ENCODE results near the gene TNFRSF18.

TNFRSF18 gene

GRCh38 chr1:1163538-1164070, 42.8 kb downstream of the TNFRSF18 start:
- H3K9ac ChIP-seq (ENCODE audit: low read length), result peak overlapping the region; percentile 95
- H3K9me3 ChIP-seq (ENCODE audit: control insufficient read depth, low read length), result no peaks in the 10 kb centered on the region
- H3K27me3 ChIP-seq (ENCODE audit: control insufficient read depth, insufficient read depth, low read length), result no peaks in the 10 kb centered on the region
- H3K4me3 ChIP-seq (ENCODE audit: low read length), result peak overlapping the region; percentile 57
- H3K36me3 ChIP-seq (ENCODE audit: control insufficient read depth, insufficient read depth, low read length), result peaks cover 10% of the 10 kb centered on the region
- H3K4me1 ChIP-seq (ENCODE audit: control insufficient read depth, insufficient read depth, low read length), result peaks cover 52% of the 10 kb centered on the region

- Histone ChIP-seq H3K9ac (ENCODE audit: low read length) (peak overlapping the region; percentile 95), H3K27me3 (ENCODE audit: control insufficient read depth, insufficient read depth, low read length) (no peaks in the 10 kb centered on the region), H3K36me3 (ENCODE audit: control insufficient read depth, insufficient read depth, low read length) (peaks cover 10% of the 10 kb centered on the region), H3K4me1 (ENCODE audit: control insufficient read depth, insufficient read depth, low read length) (peaks cover 53% of the 10 kb centered on the region), H3K4me3 (ENCODE audit: low read length) (peak overlapping the region; percentile 57), H3K9me3 (ENCODE audit: control insufficient read depth, low read length) (no peaks in the 10 kb centered on the region)
Observed at GRCh38 chr1:1162597-1163537, 43.5 kb downstream of the TNFRSF18 start.

GRCh38 chr1:1161683-1162079, 44.7 kb downstream of the TNFRSF18 start:
- peaks cover 10% of the 10 kb centered on the region for H3K36me3 ChIP-seq (ENCODE audit: control insufficient read depth, insufficient read depth, low read length)
- peak overlapping the region; percentile 95 for H3K9ac ChIP-seq (ENCODE audit: low read length)
- no peaks in the 10 kb centered on the region for H3K9me3 ChIP-seq (ENCODE audit: control insufficient read depth, low read length)
- no peaks in the 10 kb centered on the region for H3K27me3 ChIP-seq (ENCODE audit: control insufficient read depth, insufficient read depth, low read length)
- peak overlapping the region; percentile 51 for H3K4me3 ChIP-seq (ENCODE audit: low read length)
- peaks cover 52% of the 10 kb centered on the region for H3K4me1 ChIP-seq (ENCODE audit: control insufficient read depth, insufficient read depth, low read length)

GRCh38 chr1:1161078-1161682, 45.2 kb downstream of the TNFRSF18 start:
- H3K9me3 ChIP-seq (ENCODE audit: control insufficient read depth, low read length), result no peaks in the 10 kb centered on the region
- no peak overlapping the region for H3K9ac ChIP-seq (ENCODE audit: low read length)
- peaks cover 10% of the 10 kb centered on the region for H3K36me3 ChIP-seq (ENCODE audit: control insufficient read depth, insufficient read depth, low read length)
- H3K4me3 ChIP-seq (ENCODE audit: low read length), result no peak overlapping the region
- peaks cover 54% of the 10 kb centered on the region for H3K4me1 ChIP-seq (ENCODE audit: control insufficient read depth, insufficient read depth, low read length)
- H3K27me3 ChIP-seq (ENCODE audit: control insufficient read depth, insufficient read depth, low read length), result no peaks in the 10 kb centered on the region

GRCh38 chr1:1160281-1160930, 46.0 kb downstream of the TNFRSF18 start:
- H3K27me3 ChIP-seq (ENCODE audit: control insufficient read depth, insufficient read depth, low read length), result no peaks in the 10 kb centered on the region
- peaks cover 6% of the 10 kb centered on the region for H3K36me3 ChIP-seq (ENCODE audit: control insufficient read depth, insufficient read depth, low read length)
- no peak overlapping the region for H3K4me3 ChIP-seq (ENCODE audit: low read length)
- H3K9me3 ChIP-seq (ENCODE audit: control insufficient read depth, low read length), result no peaks in the 10 kb centered on the region
- peaks cover 54% of the 10 kb centered on the region for H3K4me1 ChIP-seq (ENCODE audit: control insufficient read depth, insufficient read depth, low read length)
- H3K9ac ChIP-seq (ENCODE audit: low read length), result no peak overlapping the region

GRCh38 chr1:1157914-1158710, 48.3 kb downstream of the TNFRSF18 start:
- Histone ChIP-seq H3K27me3 (ENCODE audit: control insufficient read depth, insufficient read depth, low read length) (no peaks in the 10 kb centered on the region), H3K36me3 (ENCODE audit: control insufficient read depth, insufficient read depth, low read length) (no peaks in the 10 kb centered on the region), H3K4me1 (ENCODE audit: control insufficient read depth, insufficient read depth, low read length) (peaks cover 54% of the 10 kb centered on the region), H3K9ac (ENCODE audit: low read length) (peak overlapping the region; percentile 98), H3K4me3 (ENCODE audit: low read length) (peak overlapping the region; percentile 46), H3K9me3 (ENCODE audit: control insufficient read depth, low read length) (no peaks in the 10 kb centered on the region)

GRCh38 chr1:1157426-1157913, 48.9 kb downstream of the TNFRSF18 start:
- peaks cover 54% of the 10 kb centered on the region for H3K4me1 ChIP-seq (ENCODE audit: control insufficient read depth, insufficient read depth, low read length)
- no peaks in the 10 kb centered on the region for H3K27me3 ChIP-seq (ENCODE audit: control insufficient read depth, insufficient read depth, low read length)
- H3K9me3 ChIP-seq (ENCODE audit: control insufficient read depth, low read length), result no peaks in the 10 kb centered on the region
- H3K36me3 ChIP-seq (ENCODE audit: control insufficient read depth, insufficient read depth, low read length), result no peaks in the 10 kb centered on the region
- peak overlapping the region; percentile 98 for H3K9ac ChIP-seq (ENCODE audit: low read length)
- H3K4me3 ChIP-seq (ENCODE audit: low read length), result peak overlapping the region; percentile 46

- H3K9ac ChIP-seq (ENCODE audit: low read length), result no peak overlapping the region
- H3K4me1 ChIP-seq (ENCODE audit: control insufficient read depth, insufficient read depth, low read length), result peaks cover 50% of the 10 kb centered on the region
- H3K9me3 ChIP-seq (ENCODE audit: control insufficient read depth, low read length), result no peaks in the 10 kb centered on the region
- H3K36me3 ChIP-seq (ENCODE audit: control insufficient read depth, insufficient read depth, low read length), result no peaks in the 10 kb centered on the region
- H3K4me3 ChIP-seq (ENCODE audit: low read length), result no peak overlapping the region
- H3K27me3 ChIP-seq (ENCODE audit: control insufficient read depth, insufficient read depth, low read length), result no peaks in the 10 kb centered on the region
Observed at GRCh38 chr1:1157033-1157365, 49.4 kb downstream of the TNFRSF18 start.

GRCh38 chr1:1156140-1157032, 50.0 kb downstream of the TNFRSF18 start:
- Histone ChIP-seq H3K9ac (ENCODE audit: low read length) (no peak overlapping the region), H3K4me3 (ENCODE audit: low read length) (no peak overlapping the region), H3K9me3 (ENCODE audit: control insufficient read depth, low read length) (no peaks in the 10 kb centered on the region), H3K27me3 (ENCODE audit: control insufficient read depth, insufficient read depth, low read length) (no peaks in the 10 kb centered on the region), H3K36me3 (ENCODE audit: control insufficient read depth, insufficient read depth, low read length) (no peaks in the 10 kb centered on the region), H3K4me1 (ENCODE audit: control insufficient read depth, insufficient read depth, low read length) (peaks cover 46% of the 10 kb centered on the region)

- peaks cover 46% of the 10 kb centered on the region for H3K4me1 ChIP-seq (ENCODE audit: control insufficient read depth, insufficient read depth, low read length)
- H3K9ac ChIP-seq (ENCODE audit: low read length), result no peak overlapping the region
- no peaks in the 10 kb centered on the region for H3K36me3 ChIP-seq (ENCODE audit: control insufficient read depth, insufficient read depth, low read length)
- no peak overlapping the region for H3K4me3 ChIP-seq (ENCODE audit: low read length)
- no peaks in the 10 kb centered on the region for H3K9me3 ChIP-seq (ENCODE audit: control insufficient read depth, low read length)
- H3K27me3 ChIP-seq (ENCODE audit: control insufficient read depth, insufficient read depth, low read length), result no peaks in the 10 kb centered on the region
Observed at GRCh38 chr1:1155258-1155657, 51.1 kb downstream of the TNFRSF18 start.

Measured in mucosa of stomach (tissue), 1 donor.